DMS114 treated with DMSO at 0.1 percent for 48 hours (cell line): Measurements from ENCODE around the gene UBL3.

Experiments used
- DNase-seq: peaks from one replicate; lab custom pipeline; 2025; ENCODE audit not compliant: unreplicated experiment; lab: John Stamatoyannopoulos, UW

The UBL3 gene

GRCh38 chr13:29850213-29850898, at the start of gene UBL3:
Gene UBL3, minus strand, starts transcription at chr13:29850617. Its CDS starts 1,079 bp downstream, at chr13:29849538.
- DNase-seq: peak; percentile 70

DNA sequence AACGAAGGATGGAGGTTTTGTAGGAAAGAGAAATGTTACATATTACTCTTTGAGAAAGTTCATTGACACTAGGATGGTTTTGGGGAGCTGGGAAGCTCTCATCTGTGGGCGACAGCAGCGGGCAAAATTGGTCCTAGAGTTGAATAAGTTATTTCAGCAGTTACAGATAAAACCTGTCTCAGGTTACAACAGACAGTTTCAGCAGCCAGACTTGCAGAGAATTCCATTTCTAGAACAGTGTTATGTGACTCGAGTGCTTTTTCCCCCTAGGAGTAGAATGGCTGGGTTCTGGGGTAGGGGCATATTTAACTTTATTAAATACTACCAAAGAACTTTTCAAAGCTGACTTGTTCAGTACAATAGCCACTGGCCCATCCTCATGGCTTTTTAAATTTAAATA, 46.7 kb upstream of the UBL3 start:
- DNase-seq: no peak

- DNase-seq: no peak
Observed at GRCh38 chr13:29893438-29893837, 43.0 kb upstream of the UBL3 start.

DNA sequence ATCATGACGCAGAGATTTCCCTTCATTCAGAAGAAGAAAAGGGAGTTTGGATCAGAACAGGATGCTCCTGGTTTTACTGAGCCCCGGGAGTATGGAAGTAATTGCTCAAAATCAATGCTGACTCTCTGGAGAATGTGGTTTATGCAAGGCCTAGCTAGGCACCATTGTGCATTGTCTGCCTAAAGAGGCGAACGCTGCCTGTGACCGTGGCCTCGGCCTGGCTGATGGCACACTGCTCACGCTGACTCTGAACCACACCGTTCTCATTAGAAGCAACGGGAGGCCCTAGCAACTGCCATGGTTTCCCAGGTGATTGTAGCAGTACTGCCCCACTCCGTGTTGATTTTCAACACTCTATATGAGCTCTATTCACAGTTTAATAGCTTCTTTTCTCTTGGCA, 41.7 kb upstream of the UBL3 start:
- no peak for DNase-seq

GRCh38 chr13:29889111-29889510, 38.7 kb upstream of the UBL3 start:
- DNase-seq: no peak

DNA sequence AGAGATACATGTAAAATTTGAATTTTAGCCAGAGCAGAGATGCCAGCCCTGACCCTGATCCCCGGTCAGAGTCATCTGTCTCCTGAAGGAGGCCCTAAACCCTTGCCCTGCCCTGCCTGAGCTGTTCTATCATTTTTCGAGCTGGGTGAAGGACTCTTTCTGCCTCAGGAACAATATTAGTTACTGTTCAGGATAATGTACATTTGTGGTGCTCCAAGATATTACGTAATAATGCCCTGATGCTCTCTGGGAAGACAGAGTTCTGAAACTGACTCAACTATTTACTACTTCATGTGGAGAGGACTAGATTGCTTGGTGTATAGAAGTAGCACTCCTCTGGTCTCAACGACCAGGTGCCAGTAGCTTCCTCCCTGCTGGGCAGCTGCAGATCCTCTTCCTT, 37.9 kb upstream of the UBL3 start:
- DNase-seq: no peak

DNA sequence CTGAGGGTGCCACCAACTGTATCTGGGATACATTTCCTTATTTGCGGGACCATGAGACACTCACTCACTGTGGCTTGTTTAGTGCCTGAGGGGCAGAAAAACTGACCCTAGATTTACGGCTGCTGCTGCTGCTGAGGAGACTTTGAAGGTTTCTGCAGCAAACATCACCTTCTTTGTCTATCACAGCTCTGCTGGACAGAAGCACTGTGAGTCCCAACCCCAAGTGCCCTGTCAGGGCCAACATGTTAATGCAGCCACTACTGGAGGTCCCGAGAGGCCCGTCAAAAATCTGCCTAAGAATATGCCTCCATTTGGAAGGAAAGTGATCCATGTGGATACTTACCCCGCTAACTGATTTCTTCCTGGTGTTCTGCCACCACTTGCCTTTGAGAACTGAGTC, 37.3 kb upstream of the UBL3 start:
- DNase-seq: no peak

- no peak for DNase-seq
Observed at GRCh38 chr13:29887030-29887557, 36.7 kb upstream of the UBL3 start.

DNA sequence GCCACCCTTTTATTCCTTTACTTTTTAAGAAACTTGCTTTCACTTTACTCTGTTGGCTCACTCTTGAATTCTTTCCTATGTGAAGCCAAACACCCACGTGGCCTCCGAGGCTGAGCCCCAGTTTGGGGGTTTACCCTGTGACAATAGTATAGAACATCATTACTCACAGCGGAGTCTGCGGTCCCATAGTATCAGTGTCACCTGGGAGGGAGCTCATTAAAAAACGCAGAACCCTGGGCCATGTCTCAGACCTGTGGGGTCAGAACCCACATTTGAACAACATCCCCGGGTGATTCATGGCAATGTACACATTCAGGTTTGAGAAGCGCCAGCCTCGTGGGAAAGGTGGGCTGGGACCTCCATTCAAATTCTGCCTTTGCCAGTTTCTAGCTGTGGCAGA, 36.0 kb upstream of the UBL3 start:
- DNase-seq: no peak

GRCh38 chr13:29885989-29886388, 35.6 kb upstream of the UBL3 start:
- DNase-seq: no peak

DNA sequence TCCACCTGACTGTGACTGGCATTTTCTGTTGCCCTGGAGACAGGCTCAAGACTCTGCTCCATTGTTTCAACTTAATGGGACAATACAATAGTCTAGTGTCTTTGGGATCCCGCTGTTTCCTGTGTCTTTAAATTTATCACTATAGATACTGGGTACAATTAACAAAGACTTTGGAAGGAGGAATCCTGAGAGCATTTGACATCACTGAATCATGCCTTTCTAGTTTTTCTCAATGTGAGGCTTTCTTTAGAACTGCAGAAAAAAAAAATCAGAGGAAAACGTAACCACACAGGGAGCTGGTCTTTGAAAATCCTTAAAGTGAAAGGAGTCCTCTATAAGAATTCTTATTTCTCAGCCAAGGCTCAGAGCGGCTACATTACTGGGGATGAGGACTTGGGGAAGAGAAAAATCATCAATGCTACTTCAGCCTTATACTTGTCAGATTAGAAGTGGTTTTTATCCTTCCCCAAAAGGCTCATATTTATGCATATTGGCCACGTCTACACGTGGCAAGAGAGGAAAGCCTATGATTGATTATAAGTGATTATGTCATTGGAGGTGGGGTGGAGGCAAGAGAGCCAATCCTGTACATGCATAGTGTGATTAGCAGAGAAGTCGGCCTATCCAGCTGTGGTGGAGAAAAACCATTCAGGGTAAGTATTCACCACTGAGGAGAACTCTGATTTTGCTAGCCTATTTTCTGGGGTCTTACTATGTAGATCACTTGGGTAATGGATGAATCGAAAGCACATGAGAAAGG, 34.4 kb upstream of the UBL3 start:
- DNase-seq: no peak

DNA sequence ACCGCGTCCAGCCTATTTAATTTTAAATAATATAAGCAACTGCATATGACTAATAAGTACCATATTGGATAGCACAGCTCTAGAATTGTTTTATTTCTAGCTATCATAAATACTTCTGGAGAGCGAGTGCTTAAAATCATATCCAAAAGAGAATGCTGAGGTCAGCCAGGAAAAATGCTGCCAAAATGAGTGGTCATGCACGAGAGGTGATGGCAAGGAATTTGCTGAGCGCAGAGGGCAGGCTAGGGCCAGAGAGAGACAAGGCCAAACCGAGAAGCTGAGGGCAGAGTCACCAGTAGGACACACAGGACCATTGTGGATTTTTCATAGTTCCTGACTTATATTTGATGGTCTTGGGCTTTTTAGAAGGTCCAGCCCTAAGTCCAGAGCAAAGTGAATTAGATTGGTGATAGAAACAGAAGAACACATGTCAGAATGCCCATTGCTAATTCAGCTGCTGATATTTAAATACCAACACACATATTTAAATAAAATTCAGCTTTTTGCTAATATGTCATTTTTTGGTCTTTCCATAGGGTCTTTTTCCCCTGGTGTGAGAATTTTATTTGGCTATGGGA, 33.6 kb upstream of the UBL3 start:
- DNase-seq: no peak

GRCh38 chr13:29882076-29882475, 31.7 kb upstream of the UBL3 start:
- no peak for DNase-seq

GRCh38 chr13:29878101-29878500, 27.7 kb upstream of the UBL3 start:
- no peak for DNase-seq

- no peak for DNase-seq
Observed at GRCh38 chr13:29877456-29878078, 27.1 kb upstream of the UBL3 start.

- DNase-seq: no peak
Observed at GRCh38 chr13:29875646-29876045, 25.2 kb upstream of the UBL3 start.

DNA sequence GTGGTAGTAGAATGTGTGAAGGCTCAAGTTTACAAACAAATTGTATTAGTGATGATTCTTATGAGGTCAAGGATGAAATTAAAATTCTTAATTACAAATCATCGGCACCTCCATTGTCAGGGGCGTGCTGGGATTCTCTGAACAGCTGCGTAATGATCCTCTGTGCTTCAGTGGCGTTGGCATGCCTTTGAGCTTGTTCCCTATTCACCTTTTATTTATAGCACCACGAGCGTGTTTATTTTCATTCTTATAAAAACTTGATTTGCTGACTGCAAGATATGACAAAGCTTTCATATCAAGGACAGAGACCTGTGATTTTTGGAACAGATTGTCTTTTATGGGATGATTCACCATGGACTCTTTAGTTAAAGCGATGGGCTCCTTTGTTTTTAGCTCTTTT, 18.2 kb upstream of the UBL3 start:
- no peak for DNase-seq

GRCh38 chr13:29865934-29866333, 15.5 kb upstream of the UBL3 start:
- no peak for DNase-seq

DNA sequence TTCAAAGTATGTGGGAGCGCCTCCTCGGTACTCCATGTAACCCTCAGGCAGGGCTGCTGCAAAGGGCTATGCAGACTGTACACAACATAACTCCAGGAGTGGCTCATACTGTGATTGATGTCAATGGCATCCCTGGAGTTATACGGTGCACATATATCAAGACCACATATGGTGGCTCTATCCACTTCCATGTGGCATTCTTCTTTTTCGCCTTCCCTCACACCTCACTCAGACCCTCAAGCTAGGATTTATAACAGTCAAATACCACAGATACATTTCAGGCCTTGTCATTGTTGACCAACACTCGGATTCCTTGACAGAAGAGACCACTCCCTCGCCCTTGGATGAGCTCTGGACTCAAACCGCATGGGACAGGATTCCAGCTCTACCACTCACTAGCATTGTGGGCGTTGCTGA, 11.3 kb upstream of the UBL3 start:
- no peak for DNase-seq

DNA sequence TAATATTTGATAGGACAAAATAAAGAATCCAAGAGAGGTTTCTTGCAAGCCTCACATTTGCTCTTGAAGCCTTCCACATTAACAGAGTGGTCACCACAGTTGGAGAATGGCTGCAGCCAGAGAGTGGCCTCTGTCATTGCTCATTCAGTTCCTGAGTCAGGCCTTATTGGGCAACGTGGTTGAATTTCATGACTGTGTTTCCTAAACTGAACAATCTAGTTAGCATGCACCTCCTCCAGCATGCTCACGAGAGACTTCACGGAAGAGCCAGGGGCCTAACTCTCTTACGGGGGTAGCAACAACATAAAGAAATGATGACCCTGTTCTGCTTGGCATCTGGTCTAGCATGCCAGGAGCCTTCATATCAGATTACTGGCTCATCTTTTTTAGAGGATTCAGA, 9.6 kb upstream of the UBL3 start:
- no peak for DNase-seq

DNA sequence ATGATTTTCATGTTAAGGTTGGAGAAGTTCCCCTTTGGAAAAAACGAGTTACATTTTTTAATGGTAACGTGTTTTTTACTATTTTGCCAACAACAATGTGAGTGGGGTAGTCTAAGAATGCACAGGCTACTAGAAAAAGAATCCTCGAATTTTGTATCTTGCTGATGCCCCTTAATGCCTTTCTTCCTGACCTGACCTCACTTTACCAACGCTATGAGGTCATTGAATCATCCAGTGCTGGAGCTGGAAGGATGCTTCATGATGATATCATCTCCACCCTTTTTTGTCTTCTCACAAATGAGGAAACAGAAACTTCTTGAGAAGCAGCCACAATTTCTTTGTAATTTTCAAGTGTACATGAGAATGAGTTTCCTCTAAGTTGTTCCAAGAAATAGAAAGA, 8.2 kb upstream of the UBL3 start:
- DNase-seq: no peak

- no peak for DNase-seq
Observed at GRCh38 chr13:29858231-29858630, 7.8 kb upstream of the UBL3 start.
